Liver (tissue), 3 donors: ENCODE results near the gene TMEM98.

ENCODE experiments used
- HNF4A ChIP-seq, 2 donors: conservative IDR thresholded peaks; 2 replicates each; pipeline ENCODE4 v1.6.1; 2016; ENCODE audit warnings: antibody characterized with exemption in 2 of 2, mild to moderate bottlenecking in 2 of 2
- RAD21 ChIP-seq, 2 donors: IDR thresholded peaks; 2 replicates each; pipeline ENCODE4 v1.6.1; 2016; ENCODE audit warnings: antibody characterized with exemption in 2 of 2, mild to moderate bottlenecking in 2 of 2
- TF ChIP-seq, protein P1 (sequence below): fragments of 150-350 bp; IDR thresholded peaks from 2 replicates; pipeline ENCODE4 v1.5.1; 2017; ENCODE audit warnings: improper control_type of control experiment, low read depth, low read length; ENCODE audit not compliant: missing input control
- TF ChIP-seq, protein P2 (sequence below): IDR thresholded peaks from 2 replicates; pipeline ENCODE4 v1.6.1; 2016; ENCODE audit warnings: antibody characterized with exemption, mild to moderate bottlenecking
- TF ChIP-seq, protein P3 (sequence below): IDR thresholded peaks from 2 replicates; pipeline ENCODE4 v1.6.1; 2016; ENCODE audit warnings: antibody characterized with exemption
- donor health status: healthy.
- donor health status: healthy.

DNA sequence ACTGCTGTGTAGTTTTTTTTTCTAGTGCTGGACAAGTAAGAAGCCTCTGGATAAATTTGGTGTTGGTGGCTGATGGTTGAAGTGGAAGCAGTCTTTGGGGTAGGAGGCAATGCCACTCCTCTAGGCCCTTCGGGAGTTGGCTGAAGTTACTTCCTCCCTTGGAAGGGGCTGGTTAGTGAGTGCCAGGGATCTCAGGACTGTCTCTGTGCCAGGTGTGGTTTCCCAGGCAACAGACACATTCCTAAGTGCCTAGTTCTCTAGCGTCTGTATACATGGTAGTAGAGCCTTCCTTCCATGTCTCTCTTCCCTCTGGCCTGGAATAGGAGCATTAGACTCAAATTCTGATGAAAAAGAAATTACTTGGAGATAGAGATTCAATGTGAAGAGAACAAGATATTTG is 15.3 kb downstream of the TMEM98 start:
- TF ChIP-seq, protein P1, sequence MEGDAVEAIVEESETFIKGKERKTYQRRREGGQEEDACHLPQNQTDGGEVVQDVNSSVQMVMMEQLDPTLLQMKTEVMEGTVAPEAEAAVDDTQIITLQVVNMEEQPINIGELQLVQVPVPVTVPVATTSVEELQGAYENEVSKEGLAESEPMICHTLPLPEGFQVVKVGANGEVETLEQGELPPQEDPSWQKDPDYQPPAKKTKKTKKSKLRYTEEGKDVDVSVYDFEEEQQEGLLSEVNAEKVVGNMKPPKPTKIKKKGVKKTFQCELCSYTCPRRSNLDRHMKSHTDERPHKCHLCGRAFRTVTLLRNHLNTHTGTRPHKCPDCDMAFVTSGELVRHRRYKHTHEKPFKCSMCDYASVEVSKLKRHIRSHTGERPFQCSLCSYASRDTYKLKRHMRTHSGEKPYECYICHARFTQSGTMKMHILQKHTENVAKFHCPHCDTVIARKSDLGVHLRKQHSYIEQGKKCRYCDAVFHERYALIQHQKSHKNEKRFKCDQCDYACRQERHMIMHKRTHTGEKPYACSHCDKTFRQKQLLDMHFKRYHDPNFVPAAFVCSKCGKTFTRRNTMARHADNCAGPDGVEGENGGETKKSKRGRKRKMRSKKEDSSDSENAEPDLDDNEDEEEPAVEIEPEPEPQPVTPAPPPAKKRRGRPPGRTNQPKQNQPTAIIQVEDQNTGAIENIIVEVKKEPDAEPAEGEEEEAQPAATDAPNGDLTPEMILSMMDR, result no peak
- TF ChIP-seq HNF4A (conservative IDR thresholded peaks at IDR 0.05) (no peak), RAD21 (IDR thresholded peaks at IDR 0.05) (no peak)
- TF ChIP-seq, protein P2, sequence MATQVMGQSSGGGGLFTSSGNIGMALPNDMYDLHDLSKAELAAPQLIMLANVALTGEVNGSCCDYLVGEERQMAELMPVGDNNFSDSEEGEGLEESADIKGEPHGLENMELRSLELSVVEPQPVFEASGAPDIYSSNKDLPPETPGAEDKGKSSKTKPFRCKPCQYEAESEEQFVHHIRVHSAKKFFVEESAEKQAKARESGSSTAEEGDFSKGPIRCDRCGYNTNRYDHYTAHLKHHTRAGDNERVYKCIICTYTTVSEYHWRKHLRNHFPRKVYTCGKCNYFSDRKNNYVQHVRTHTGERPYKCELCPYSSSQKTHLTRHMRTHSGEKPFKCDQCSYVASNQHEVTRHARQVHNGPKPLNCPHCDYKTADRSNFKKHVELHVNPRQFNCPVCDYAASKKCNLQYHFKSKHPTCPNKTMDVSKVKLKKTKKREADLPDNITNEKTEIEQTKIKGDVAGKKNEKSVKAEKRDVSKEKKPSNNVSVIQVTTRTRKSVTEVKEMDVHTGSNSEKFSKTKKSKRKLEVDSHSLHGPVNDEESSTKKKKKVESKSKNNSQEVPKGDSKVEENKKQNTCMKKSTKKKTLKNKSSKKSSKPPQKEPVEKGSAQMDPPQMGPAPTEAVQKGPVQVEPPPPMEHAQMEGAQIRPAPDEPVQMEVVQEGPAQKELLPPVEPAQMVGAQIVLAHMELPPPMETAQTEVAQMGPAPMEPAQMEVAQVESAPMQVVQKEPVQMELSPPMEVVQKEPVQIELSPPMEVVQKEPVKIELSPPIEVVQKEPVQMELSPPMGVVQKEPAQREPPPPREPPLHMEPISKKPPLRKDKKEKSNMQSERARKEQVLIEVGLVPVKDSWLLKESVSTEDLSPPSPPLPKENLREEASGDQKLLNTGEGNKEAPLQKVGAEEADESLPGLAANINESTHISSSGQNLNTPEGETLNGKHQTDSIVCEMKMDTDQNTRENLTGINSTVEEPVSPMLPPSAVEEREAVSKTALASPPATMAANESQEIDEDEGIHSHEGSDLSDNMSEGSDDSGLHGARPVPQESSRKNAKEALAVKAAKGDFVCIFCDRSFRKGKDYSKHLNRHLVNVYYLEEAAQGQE, result no peak
- TF ChIP-seq, protein P3, sequence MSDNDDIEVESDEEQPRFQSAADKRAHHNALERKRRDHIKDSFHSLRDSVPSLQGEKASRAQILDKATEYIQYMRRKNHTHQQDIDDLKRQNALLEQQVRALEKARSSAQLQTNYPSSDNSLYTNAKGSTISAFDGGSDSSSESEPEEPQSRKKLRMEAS, result no peak
